DOHH2 (cell line): Measurements from ENCODE around the gene ITGA3.

Source experiments
- H3F3A ChIP-seq: fragments of 200-600 bp; sonication (generic), shearing (Covaris generic); 2 replicates; pipeline ENCODE4 v1.6.0; 2016; ENCODE audit warnings: antibody characterized with exemption, mild to moderate bottlenecking; ENCODE audit not compliant: control insufficient read depth, insufficient read depth
- H3K27ac ChIP-seq: fragments of 200-600 bp; sonication (generic); 2 replicates; pipeline ENCODE4 v1.5.1; 2014; ENCODE audit warnings: low read depth, mild to moderate bottlenecking, low read length, moderate library complexity
- H3K27me3 ChIP-seq: fragments of 200-600 bp; sonication (generic); 2 replicates; pipeline ENCODE4 v1.6.1; 2014; ENCODE audit warnings: mild to moderate bottlenecking, low read length, mixed read lengths; ENCODE audit not compliant: control insufficient read depth
- H3K36me3 ChIP-seq: fragments of 200-600 bp; sonication (generic); 2 replicates; pipeline ENCODE4 v1.6.1; 2014; ENCODE audit warnings: mild to moderate bottlenecking, low read length, moderate library complexity, mixed read lengths; ENCODE audit not compliant: control insufficient read depth
- H3K4me1 ChIP-seq: fragments of 200-600 bp; sonication (generic); 2 replicates; pipeline ENCODE4 v1.6.1; 2014; ENCODE audit warnings: mild to moderate bottlenecking, low read length, mixed read lengths; ENCODE audit not compliant: control insufficient read depth
- H3K4me2 ChIP-seq: fragments of 200-600 bp; sonication (generic); 2 replicates; pipeline ENCODE4 v1.6.0; 2014; ENCODE audit warnings: mild to moderate bottlenecking, low read length, moderate library complexity
- H3K4me3 ChIP-seq: fragments of 200-600 bp; sonication (generic); 2 replicates; pipeline ENCODE4 v1.5.1; 2014; ENCODE audit warnings: mild to moderate bottlenecking, low read length, mixed read lengths
- H3K79me2 ChIP-seq: fragments of 200-600 bp; sonication (generic); 2 replicates; pipeline ENCODE4 v1.6.1; 2014; ENCODE audit warnings: mild to moderate bottlenecking, low read length, mixed read lengths; ENCODE audit not compliant: control insufficient read depth
- H3K9me2 ChIP-seq: fragments of 200-600 bp; sonication (generic); replicated peaks from 2 replicates; pipeline ENCODE4 v1.6.1; 2014; ENCODE audit warnings: mild to moderate bottlenecking, low read length, mixed read lengths; ENCODE audit not compliant: control insufficient read depth
- H3K9me3 ChIP-seq: fragments of 200-600 bp; sonication (generic); 2 replicates; pipeline ENCODE4 v1.6.1; 2014; ENCODE audit warnings: antibody characterized with exemption, low read length, mixed read lengths; ENCODE audit not compliant: control insufficient read depth, insufficient read depth
- H4K20me1 ChIP-seq: fragments of 200-600 bp; sonication (generic); 2 replicates; pipeline ENCODE4 v1.6.0; 2014; ENCODE audit warnings: low read depth, mild to moderate bottlenecking, antibody characterized with exemption, low read length, moderate library complexity; ENCODE audit not compliant: control insufficient read depth, insufficient read depth
- EZH2phosphoT487 ChIP-seq: fragments of 200-600 bp; sonication (generic); IDR thresholded peaks from 2 replicates; pipeline ENCODE4 v1.6.1; 2017; ENCODE audit warnings: borderline replicate concordance, mild to moderate bottlenecking, antibody characterized with exemption, low read length, moderate library complexity, mixed read lengths
- TF ChIP-seq, protein P1 (sequence below): fragments of 200-600 bp; sonication (generic); IDR thresholded peaks from one replicate; pipeline ENCODE4 v1.5.1; 2014; ENCODE audit warnings: antibody characterized with exemption, mild to moderate bottlenecking, low read depth, low read length; ENCODE audit not compliant: poor library complexity, severe bottlenecking

ITGA3 gene

GRCh38 chr17:50093246-50093645 lies 37.3 kb downstream of the ITGA3 start:
- Histone ChIP-seq H3K79me2 (peaks cover 5% of the 10 kb centered on the region), H3K4me1 (peaks cover 20% of the 10 kb centered on the region), H3K4me3 (no peak overlapping the region), H3K4me2 (no peak overlapping the region), H3K9me2 (no peaks in the 10 kb centered on the region), H3F3A (no peaks in the 10 kb centered on the region), H4K20me1 (no peaks in the 10 kb centered on the region), H3K27ac (no peak overlapping the region), H3K9me3 (no peaks in the 10 kb centered on the region), H3K36me3 (no peaks in the 10 kb centered on the region), H3K27me3 (no peaks in the 10 kb centered on the region)
- no peak for TF ChIP-seq EZH2phosphoT487
- TF ChIP-seq, protein P1, sequence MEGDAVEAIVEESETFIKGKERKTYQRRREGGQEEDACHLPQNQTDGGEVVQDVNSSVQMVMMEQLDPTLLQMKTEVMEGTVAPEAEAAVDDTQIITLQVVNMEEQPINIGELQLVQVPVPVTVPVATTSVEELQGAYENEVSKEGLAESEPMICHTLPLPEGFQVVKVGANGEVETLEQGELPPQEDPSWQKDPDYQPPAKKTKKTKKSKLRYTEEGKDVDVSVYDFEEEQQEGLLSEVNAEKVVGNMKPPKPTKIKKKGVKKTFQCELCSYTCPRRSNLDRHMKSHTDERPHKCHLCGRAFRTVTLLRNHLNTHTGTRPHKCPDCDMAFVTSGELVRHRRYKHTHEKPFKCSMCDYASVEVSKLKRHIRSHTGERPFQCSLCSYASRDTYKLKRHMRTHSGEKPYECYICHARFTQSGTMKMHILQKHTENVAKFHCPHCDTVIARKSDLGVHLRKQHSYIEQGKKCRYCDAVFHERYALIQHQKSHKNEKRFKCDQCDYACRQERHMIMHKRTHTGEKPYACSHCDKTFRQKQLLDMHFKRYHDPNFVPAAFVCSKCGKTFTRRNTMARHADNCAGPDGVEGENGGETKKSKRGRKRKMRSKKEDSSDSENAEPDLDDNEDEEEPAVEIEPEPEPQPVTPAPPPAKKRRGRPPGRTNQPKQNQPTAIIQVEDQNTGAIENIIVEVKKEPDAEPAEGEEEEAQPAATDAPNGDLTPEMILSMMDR: no peak

GRCh38 chr17:50093807-50094206 lies 37.9 kb downstream of the ITGA3 start:
- H3F3A ChIP-seq: no peaks in the 10 kb centered on the region
- TF ChIP-seq, protein P1: no peak
- TF ChIP-seq EZH2phosphoT487: no peak
- H3K4me3 ChIP-seq: no peak overlapping the region
- no peak overlapping the region for H3K27ac ChIP-seq
- H3K27me3 ChIP-seq: no peaks in the 10 kb centered on the region
- H3K79me2 ChIP-seq: peaks cover 5% of the 10 kb centered on the region
- no peaks in the 10 kb centered on the region for H3K9me3 ChIP-seq
- no peaks in the 10 kb centered on the region for H3K9me2 ChIP-seq
- H3K4me2 ChIP-seq: peak overlapping the region; percentile 99
- H4K20me1 ChIP-seq: no peaks in the 10 kb centered on the region
- peaks cover 20% of the 10 kb centered on the region for H3K4me1 ChIP-seq
- no peaks in the 10 kb centered on the region for H3K36me3 ChIP-seq

DNA sequence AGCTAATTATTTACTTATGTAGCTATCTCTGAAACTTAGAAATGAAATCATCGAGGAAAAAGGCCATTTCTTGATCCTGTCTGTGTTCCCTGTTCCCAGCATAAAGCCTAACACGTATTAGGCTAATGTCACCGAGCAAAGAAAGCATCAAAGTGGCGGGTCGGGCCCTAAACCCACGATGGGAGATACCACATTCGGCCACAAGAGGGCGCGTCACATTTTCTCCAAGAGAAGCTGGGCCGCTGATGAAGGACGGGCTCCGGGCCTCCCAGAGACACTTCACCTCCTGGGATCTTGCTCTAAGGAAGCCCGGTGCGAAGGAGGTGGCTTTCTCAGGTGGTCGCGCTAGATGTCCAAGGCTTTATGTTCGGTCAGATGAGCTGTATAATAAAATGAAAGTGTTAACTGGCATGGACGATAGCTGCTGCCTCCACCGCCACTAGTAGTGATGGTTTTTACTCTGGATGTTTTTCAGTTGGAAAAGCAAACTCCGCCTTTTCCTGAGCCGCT lies 38.4 kb downstream of the ITGA3 start:
- H3K27me3 ChIP-seq: no peaks in the 10 kb centered on the region
- H3K4me1 ChIP-seq: peaks cover 20% of the 10 kb centered on the region
- peak overlapping the region; percentile 99 for H3K4me2 ChIP-seq
- no peak for TF ChIP-seq EZH2phosphoT487
- TF ChIP-seq, protein P1: peak; percentile 94
- H3K9me2 ChIP-seq: no peaks in the 10 kb centered on the region
- H3K36me3 ChIP-seq: no peaks in the 10 kb centered on the region
- H3K79me2 ChIP-seq: peaks cover 5% of the 10 kb centered on the region
- H3K9me3 ChIP-seq: no peaks in the 10 kb centered on the region
- peak overlapping the region; percentile 83 for H3K4me3 ChIP-seq
- no peaks in the 10 kb centered on the region for H4K20me1 ChIP-seq
- H3K27ac ChIP-seq: peak overlapping the region; percentile 46
- H3F3A ChIP-seq: no peaks in the 10 kb centered on the region
